Body of pancreas (tissue), 4 donors: Measurements from ENCODE around the gene PIKFYVE. TPM values are rescaled to one million over a fixed set of nuclear protein-coding genes. Genes with fewer than 3 reads are reported as not detected.
A peak's percentile ranks its signal among the peaks of the same experiment; 100 is the strongest.

Source experiments
- ATAC-seq: fragments of 150-250 bp; one replicate; pipeline ENCODE4 v1.9.1; 2016
- DNase-seq, 4 donors: peaks; one replicate each; pipeline ENCODE4 v3.0.0-alpha.2; 2019
- H3K27ac ChIP-seq, 4 donors: fragments of 200-600 bp; sonication (generic); 1 replicate in 3 of 4; 2 replicates in 1 of 4; pipeline versions ENCODE4 v1.5.1 to v1.6.1; 2016 to 2019; ENCODE audit warnings: mild to moderate bottlenecking in 1 of 4, mixed read lengths in 1 of 4, moderate library complexity in 1 of 4
- H3K27me3 ChIP-seq, 2 donors: fragments of 200-600 bp; sonication (generic); one replicate each; pipeline ENCODE4 v1.6.0; 2016; ENCODE audit warnings: mild to moderate bottlenecking in 1 of 2
- H3K36me3 ChIP-seq, 2 donors: fragments of 200-600 bp; sonication (generic); replicated peaks in 1 of 2; 2 replicates each; pipeline ENCODE4 v1.5.1; 2016; ENCODE audit warnings: low read depth in 2 of 2; ENCODE audit not compliant: insufficient read depth in 1 of 2
- H3K4me1 ChIP-seq: fragments of 200-600 bp; sonication (generic); one replicate; pipeline ENCODE4 v1.6.0; 2016
- H3K4me3 ChIP-seq, 2 donors: fragments of 200-600 bp; sonication (generic); 1 replicate in 1 of 2; 2 replicates in 1 of 2; pipeline ENCODE4 v1.5.1; 2016 to 2019
- H3K9me3 ChIP-seq, 3 donors: fragments of 200-600 bp; sonication (generic); 1 replicate in 2 of 3; 2 replicates in 1 of 3; pipeline ENCODE4 v1.5.1; 2016
- CTCF ChIP-seq, 7 experiments: fragments of 450-650 bp in 4 of 7; fragments of 200-600 bp in 3 of 7; sonication (generic) in 3 of 7; IDR thresholded peaks; one replicate each; pipeline ENCODE4 v1.5.1; 2016 to 2019; ENCODE audit warnings: antibody characterized with exemption in 7 of 7
- POLR2A ChIP-seq, 3 donors: fragments of 450-650 bp; IDR thresholded peaks; one replicate each; pipeline ENCODE4 v1.6.1; 2016; ENCODE audit warnings: antibody characterized with exemption in 3 of 3, mild to moderate bottlenecking in 2 of 3
- WGBS, 2 donors: methylation state at CpG; one replicate each; pipeline ENCODE4 v1.1.5; 2017; 5-methylcytosine and 5-hydroxymethylcytosine counted together
- intact Hi-C: fragments of 100-400 bp; cut with DNase I; formaldehyde crosslinking; loops from one replicate; pipeline ENCODE4 v1.15.1; 2023
- total RNA-seq, 2 donors: library from RNA; depleted of rRNA; stranded (reverse); fragments of >200 nt; gene quantifications; one replicate each; pipeline ENCODE4 v1.1.0, GENCODE V29; 2016

Gene PIKFYVE
- total RNA-seq, 2 donors from 2014 or later: 23.9 to 27.7 TPM

DNA sequence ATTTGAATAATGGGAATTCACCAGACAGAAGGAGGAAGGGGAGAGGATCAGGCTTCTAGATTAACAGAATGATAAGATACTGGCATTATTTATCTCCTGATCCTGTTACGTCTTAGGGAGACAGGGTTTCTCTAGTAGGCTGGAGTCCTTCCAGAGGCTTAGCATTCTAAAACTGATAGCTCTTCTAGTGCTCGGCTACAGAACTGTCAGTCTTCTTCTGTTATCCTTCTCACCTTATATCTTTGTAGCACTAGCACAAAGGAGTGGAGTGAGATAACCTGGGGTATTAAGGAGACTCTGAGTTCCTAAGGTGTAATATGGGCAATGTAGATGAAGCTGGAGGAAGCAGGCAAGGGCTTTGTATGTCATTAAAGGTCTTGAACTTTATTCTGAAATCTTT is 52.1 kb downstream of the PIKFYVE start:
- no peak for ATAC-seq
- H3K4me3 ChIP-seq: no peak overlapping the region
- H3K36me3 ChIP-seq: peaks cover 0 to 14% of the 10 kb centered on the region in 2 donors
- H3K9me3 ChIP-seq: no peaks in the 10 kb centered on the region
- TF ChIP-seq POLR2A (IDR thresholded peaks at IDR 0.05): no peak
- TF ChIP-seq CTCF (IDR thresholded peaks at IDR 0.05): no peak
- no peak for DNase-seq
- WGBS, 2 donors: 77 to 85% methylated on average over 2 of the region's 2 CpGs
- no peaks in the 10 kb centered on the region for H3K4me1 ChIP-seq
- no peaks in the 10 kb centered on the region for H3K27me3 ChIP-seq
- intact Hi-C loops: no loop called here
- no peak overlapping the region for H3K27ac ChIP-seq

DNA sequence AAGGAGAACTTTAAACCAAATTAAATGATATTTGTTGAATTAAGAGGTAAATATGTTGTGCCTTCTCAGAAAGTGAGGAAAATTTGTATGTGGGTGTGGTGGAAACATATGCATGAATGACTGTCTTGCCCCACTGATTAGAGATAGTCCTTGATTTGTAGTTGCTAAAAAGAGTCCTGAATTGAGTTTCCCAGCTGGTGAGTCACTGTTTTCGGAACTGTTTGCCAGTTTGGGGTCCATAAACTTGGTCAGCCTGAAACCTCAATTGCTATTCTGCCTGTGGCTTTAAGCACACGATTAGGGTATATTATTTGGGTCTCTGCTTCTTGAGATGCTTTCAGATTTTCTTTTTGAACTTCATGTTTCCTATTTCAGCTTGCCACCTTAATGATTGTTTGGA is 53.3 kb downstream of the PIKFYVE start:
- Histone ChIP-seq H3K27me3 (no peaks in the 10 kb centered on the region), H3K27ac (no peak overlapping the region), H3K4me3 (no peak overlapping the region), H3K36me3 (peaks cover 0 to 15% of the 10 kb centered on the region in 2 donors), H3K4me1 (no peaks in the 10 kb centered on the region), H3K9me3 (no peaks in the 10 kb centered on the region)
- DNase-seq: no peak
- no peak for TF ChIP-seq POLR2A (IDR thresholded peaks at IDR 0.05)
- no peak for TF ChIP-seq CTCF (IDR thresholded peaks at IDR 0.05)
- intact Hi-C loops: no loop called here
- ATAC-seq: no peak
- 91 to 96% methylated on average over 2 of the region's 2 CpGs for WGBS, 2 donors

DNA sequence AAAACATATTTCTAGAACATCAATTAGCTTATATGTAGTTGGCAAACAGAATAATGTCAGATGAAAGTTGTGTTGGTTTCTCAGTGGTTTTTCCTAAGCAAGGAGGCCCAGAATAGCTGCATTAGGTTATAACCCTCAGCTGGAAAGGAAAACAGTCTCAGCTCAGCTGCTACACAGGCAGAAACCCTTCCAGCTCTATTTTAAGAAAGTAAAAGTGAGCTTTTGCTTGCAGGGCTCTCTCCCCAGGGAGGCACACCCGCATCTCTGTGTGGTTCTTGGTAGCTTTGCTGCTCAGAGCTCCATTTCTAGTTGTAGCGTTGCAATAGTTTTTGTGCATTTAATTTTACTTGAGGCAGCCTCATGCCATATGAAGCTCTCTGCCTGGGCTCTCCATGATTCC is 54.6 kb downstream of the PIKFYVE start:
- Histone ChIP-seq H3K9me3 (no peaks in the 10 kb centered on the region), H3K36me3 (peaks cover 0 to 18% of the 10 kb centered on the region in 2 donors), H3K27ac (no peak overlapping the region), H3K4me1 (no peaks in the 10 kb centered on the region), H3K4me3 (no peak overlapping the region), H3K27me3 (no peaks in the 10 kb centered on the region)
- ATAC-seq (no peak), DNase-seq (peak in 1 of 4 donors; percentile 13)
- TF ChIP-seq POLR2A (IDR thresholded peaks at IDR 0.05) (no peak), CTCF (IDR thresholded peaks at IDR 0.05) (no peak)
- WGBS, 2 donors: 92% methylated on average over 2 of the region's 2 CpGs
- intact Hi-C loops: no loop called here

- Histone ChIP-seq H3K4me1 (no peaks in the 10 kb centered on the region), H3K27ac (no peak overlapping the region), H3K4me3 (no peak overlapping the region), H3K36me3 (peaks cover 0 to 32% of the 10 kb centered on the region in 2 donors), H3K9me3 (no peaks in the 10 kb centered on the region), H3K27me3 (no peaks in the 10 kb centered on the region)
- TF ChIP-seq POLR2A (IDR thresholded peaks at IDR 0.05) (no peak), CTCF (IDR thresholded peaks at IDR 0.05) (no peak)
- ATAC-seq (no peak), DNase-seq (no peak)
- WGBS, 2 donors: 82 to 84% methylated on average over 4 of the region's 4 CpGs
- intact Hi-C loops: no loop called here
Measured at GRCh38 chr2:208326016-208326415, 60.0 kb downstream of the PIKFYVE start.

GRCh38 chr2:208329485-208329884 is 63.4 kb downstream of the PIKFYVE start:
- TF ChIP-seq POLR2A (IDR thresholded peaks at IDR 0.05) (no peak), CTCF (IDR thresholded peaks at IDR 0.05) (no peak)
- no peak for DNase-seq
- H3K36me3 ChIP-seq: peaks cover 0 to 31% of the 10 kb centered on the region in 2 donors

More at GRCh38 chr2:208329485-208329884, 63.4 kb downstream of the PIKFYVE start:
- Histone ChIP-seq H3K4me3 (no peak overlapping the region), H3K27me3 (no peaks in the 10 kb centered on the region), H3K4me1 (no peaks in the 10 kb centered on the region), H3K27ac (no peak overlapping the region), H3K9me3 (no peaks in the 10 kb centered on the region)
- ATAC-seq: no peak
- intact Hi-C loops: no loop called here
